CD4-positive, alpha-beta T cell treated with Interleukin-6 for 4 hours (primary cell): ENCODE measurements around the gene COL4A2.

ENCODE experiments used
- DNase-seq: peaks from one replicate; pipeline ENCODE4 v3.0.0-alpha.2; 2020; ENCODE audit warnings: mixed read lengths

COL4A2 gene

GRCh38 chr13:110306960-110307766, at the start of gene COL4A2, which contains the start of gene COL4A1:
COL4A2 (plus strand) TSS chr13:110307284; CDS start chr13:110307904, 620 bp downstream.
COL4A1 (minus strand) TSS chr13:110307157; CDS start chr13:110307027, 130 bp downstream.
- DNase-seq: no peak

DNA sequence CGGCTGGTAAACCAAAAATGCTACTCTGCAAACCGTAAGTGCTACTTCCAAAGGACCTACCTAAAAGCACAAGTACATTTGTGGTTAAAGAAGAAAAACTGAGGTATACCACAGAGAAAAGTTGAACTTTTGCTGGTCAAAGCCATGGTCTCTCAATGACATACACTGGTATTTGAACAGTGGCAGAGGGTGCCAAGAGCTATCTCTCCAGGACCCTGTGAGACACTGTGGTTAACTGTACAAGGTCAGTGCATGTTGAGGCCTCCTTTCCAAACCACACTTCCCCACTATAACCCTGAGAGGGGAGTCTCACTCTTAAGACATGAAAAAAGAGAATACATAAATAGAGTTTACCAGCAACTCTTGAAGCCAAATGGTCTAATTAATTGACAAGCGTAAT, 49.7 kb upstream of the COL4A2 start:
- DNase-seq: no peak

GRCh38 chr13:110258876-110259631, 48.0 kb upstream of the COL4A2 start:
- DNase-seq: no peak

DNA sequence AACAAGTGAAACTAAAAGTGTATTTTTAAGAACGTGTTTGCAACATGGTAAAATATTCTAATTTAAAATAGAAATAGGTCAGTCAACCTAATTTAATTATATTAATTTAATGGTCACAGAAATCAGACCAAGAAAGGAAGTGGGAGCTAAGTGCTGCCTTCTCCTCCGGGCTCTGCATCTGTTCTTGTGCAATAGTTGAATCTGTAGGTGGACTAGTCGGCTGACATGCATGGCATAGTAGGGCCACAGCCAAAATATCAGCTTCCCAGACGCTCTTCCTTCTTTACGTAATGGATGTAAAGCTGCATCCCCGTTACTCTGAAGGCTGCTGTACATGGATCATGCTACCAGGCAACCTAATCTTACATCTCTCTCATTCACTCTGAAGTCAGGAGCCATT, 47.4 kb upstream of the COL4A2 start:
- no peak for DNase-seq

DNA sequence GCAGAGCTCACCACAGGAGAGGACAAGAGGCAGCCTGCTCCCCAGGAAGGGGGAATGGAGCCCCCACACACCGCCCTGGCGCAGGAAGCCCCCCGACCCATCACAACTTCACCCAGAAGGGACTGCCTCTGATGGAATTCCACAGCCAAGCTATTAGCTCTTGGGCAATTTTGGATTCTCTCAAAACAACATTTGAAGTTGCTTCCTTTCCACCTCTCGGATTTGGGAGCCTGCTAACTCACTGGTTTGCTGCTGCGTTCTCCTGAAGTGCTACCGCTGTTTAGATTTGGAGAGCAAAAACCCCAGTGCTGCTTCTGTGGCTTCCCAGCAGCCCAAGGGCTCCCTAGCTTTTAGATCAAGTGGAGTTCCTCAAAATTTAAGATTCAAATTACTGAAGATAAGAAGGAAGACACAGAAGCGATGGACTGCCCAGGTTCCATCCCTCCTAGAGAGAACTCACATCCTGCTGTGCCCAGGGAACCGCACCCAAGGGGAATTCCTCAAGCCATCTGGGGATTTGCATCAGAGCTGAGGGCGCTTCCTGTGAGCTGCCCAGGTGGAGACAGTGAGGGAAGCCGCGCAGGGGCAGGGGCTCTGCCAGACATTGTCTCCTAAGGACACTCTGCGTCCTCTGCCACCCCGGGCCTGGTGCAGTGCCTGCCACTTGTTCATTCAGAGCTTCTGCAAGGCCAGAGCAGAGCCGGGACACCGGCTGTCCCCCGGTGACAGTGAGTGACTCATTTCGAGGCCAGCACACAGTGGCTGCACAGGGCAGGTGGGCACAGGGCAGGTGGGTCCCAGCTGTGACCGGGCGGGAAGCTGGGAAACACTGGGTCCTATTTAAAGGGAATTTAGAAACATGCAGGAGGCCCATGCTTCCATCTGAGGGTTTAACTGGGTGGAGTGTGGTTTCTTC, 45.7 kb upstream of the COL4A2 start:
- no peak for DNase-seq

DNA sequence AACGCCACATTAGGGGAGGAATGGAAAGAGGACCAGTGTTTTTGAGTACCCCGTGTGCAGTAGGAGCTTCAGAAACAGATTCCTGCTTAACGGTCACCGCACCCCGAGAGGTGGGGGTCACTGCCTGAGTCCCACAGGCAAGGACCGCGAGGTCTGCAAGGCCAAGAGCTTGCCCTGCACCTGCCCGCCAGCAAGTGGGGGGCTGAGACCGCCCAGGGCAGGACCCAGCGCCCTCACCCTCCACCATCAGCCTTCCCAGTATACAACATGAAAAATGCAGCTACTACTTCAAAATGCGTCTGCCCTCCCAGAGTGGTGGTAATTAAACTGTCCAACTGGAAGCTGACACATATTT, 45.0 kb upstream of the COL4A2 start:
- DNase-seq: no peak

DNA sequence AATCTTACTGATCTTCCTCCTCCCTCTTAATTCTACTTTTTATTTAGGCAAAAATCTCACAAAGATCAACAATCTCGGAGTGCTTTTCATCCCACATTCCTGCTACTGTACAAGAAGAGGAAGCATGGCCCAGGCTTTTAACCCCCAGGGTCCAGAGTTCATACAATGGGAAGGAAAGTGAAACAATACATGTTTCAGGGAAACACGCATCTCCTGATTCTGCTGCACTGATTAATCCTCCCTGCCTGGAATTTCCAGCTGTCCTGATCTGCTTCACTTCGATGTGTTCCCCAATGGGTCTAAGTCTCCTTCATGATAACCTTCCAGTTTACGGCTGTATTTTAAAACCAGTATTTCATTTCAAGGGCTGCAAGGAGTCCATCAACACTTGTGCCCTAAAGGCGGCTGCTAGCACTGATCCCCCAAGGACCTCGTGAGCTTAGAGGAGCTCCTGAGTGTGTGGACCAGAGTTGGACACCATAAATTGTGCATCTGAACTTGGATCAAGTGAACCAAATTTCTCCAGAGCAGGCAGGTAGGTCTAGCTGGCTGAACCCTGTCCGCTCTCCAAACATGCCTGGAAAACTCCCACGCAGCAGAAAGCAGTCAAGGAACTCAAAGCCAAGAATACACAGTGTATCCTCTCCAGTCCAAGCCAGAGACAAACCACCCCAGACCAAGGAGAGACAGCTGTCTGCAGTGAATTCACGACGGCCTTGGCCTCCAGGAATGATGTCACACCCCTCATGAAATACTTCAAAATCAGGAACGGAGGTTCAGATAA, 44.4 kb upstream of the COL4A2 start:
- no peak for DNase-seq

- DNase-seq: no peak
These were observed 43.7 kb upstream of the COL4A2 start for GRCh38 chr13:110263404-110263803.

DNA sequence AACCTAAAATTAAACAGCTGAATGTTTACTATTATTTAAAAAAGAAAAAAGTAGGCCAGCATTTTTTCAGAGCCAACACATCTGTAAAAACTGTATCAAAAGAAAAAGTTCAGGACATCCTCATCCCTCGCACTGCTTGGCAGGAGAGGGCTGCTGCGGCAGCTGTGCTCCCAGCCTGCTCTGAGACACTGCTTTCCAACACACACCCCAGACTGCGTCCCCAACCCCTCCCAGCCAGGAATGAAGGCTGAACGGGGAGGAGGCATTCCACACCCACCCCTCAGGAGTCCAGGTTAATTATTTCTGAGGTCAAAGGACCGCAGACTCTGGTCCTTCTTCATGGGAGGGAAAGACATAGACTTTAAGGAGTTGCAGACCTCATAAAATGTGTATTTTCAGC, 43.2 kb upstream of the COL4A2 start:
- DNase-seq: no peak

GRCh38 chr13:110264685-110265275, 42.3 kb upstream of the COL4A2 start:
- DNase-seq: no peak

DNA sequence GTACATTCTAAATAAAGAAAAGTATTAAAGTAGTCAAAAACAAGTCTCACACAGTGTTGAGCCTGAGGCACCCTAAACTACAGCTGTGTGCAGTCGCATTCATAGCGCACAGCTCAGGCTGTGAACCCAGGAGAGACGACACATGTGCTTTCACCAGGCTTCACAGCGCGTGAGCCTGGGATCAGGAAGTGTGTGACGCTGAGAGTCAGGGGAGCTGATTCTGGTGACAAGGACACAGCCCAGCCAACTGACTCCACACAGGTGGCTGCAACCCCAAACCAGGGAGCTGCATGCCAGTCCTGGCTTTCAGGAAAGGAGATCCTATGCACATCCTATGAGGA, 41.8 kb upstream of the COL4A2 start:
- DNase-seq: no peak

DNA sequence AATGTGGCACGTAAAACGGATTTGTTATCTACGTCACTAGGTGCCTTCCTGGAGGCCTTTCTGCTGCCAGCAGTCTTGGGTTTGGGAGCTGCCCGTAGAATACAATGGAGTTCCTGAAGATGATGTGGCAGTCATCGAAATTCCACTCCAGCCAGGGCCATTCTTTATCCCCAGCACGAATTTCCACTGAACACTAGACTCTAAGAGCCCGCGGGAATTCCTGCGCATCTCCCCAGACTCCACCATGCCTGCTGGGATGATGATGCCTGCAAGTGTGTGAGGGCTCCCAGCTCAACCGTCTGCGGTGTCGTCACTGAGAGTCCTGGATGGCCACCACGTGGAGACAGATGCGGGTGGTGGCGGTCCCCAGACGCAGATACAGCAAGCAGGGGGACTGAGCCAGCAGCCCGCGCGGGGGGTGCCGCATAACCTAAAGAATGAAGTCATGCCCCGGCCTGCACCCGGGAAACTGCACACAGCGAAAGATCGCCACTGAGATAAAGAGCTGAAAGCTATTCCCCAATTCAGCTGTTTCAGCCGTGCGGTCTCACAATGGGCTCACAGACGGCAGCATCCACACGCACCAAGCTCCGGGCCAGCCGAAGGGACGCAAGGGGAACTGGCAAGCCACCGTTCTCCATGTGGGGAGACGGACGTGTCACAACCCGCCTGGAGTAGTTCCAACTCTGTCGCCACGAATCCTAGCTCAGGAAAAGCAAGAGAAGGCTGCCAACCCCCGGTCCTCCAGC, 41.2 kb upstream of the COL4A2 start:
- DNase-seq: no peak

DNA sequence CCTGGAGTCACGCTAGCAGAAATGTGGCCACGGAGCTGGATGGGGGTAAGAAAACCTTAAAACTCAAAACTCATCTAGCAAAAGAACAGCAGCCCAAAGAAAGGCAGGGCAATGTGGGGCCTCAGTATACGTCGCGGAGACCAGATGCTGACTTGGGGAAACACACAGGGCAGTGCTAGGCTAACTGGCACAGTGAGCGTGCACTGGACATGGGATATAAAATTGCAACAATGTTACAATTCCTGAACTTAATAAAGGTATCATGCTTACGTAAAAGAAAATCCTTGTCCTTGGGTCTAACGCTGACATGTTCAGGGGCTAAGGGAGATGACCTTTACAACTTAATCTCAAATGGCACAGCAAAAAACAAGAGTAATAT, 40.7 kb upstream of the COL4A2 start:
- DNase-seq: no peak

DNA sequence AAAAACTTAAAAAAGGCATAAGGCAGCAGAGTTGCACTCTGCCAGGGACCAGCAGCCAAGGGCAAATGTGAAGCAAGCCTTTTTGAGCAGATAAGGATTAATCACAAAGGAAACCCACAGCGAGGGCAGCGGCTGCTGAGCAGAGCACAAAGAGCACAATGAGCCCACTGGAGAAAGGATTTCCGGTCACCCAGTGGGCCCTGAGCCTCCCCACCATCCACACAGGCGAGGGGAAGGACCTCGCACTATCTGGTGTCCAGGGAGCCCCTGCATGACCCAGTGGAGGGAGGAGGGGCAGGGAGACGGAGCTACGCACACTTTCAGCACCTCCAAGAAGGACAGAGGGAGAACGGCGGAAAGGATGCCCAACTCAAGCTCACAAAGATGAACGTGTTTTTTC, 40.1 kb upstream of the COL4A2 start:
- no peak for DNase-seq

DNA sequence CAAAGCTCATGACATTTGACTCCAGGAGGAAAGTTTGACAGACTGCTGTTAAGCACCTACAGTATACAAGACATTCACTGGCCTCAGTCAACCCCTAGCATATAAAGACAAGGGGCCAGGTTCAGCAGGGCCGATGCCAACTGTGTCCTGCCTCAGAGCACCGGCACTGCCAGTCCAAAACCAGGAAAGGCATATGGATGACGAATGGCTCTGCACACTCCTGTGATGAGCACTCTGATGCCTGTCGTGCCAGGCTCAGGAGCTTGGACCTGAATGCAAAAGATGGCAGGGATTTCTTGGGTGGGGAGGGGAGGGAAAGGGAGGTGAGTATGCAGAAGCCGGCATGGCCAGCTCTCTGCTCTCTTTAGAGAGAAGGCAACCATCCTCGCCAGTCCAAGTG, 39.0 kb upstream of the COL4A2 start:
- DNase-seq: no peak

DNA sequence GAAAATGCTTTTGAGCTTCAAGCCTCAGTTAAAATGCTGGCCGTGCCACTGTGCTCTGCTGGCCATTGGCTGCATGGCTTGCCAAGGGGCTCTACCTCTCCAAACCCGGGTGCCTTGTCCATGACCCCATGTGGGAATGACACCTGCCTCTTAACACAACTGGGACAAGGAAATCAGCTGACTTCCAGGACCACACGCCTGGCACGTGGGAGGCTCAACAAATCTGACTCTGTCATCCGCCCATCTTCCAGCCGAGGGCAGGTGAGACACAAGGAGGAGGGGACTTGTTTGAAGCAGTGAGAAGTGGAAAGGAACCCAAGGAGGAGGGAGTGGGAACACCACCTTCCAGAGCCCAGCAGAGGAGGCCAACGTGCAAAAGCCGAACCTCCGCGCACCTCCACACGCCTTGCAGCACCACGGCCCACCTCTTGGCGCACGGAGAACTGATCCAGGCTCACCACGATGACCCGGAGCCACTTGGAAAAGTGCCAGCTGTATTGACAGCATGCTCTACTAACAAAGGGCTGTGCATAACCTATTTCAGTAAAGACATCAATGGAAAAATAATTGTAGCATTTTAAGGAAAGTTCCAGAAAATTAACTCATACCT, 38.4 kb upstream of the COL4A2 start:
- no peak for DNase-seq

DNA sequence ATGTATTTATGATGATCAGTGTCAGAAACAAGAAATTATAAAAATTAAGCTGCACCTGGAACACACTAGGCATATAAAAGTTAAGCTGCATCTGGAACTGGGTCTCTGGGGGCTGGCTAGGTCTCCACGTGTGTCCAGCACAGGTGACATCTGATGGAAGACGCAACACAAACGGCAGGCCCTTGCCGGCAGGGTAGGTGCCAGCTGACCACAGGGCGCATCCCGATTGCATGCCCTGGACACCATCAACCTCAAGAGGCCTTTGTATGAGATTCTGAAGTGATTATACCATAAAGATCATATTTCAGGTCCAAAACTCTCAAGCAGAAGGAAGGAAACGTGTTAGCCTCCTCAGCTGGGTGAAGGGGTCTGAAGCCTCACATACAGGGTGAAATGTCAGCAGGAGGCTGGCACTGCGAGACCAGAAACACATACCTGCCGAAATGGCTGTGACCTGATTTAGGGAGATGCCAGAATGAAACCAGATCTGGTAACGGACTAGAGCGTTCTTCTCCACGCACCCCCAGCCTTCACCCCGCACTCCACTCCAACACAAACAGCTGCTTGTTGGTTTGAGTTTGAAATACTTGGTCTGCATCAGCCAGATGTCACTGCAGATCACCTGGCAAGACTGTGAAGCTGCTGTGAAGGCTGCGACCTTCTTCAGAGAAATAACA, 37.4 kb upstream of the COL4A2 start:
- no peak for DNase-seq

DNA sequence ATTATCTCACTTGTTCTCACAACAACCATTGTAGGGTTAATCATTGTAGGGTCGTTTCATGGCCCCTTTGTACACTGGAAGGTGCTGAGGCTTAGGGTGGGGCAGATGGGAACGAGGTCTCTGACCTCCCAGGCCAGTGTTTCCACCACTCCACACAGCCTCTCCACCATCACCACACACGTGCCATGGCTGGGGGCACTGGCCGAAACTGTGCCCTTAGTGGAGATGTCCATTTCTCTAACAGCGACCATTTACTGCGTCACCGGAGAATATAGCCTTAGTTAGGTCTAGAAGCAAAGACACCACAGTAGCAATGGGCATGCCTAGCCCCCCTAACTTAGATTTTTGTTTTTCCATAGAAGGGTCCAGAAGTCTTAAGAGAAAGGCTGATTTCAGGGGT, 36.6 kb upstream of the COL4A2 start:
- no peak for DNase-seq

- no peak for DNase-seq
These were observed 35.8 kb upstream of the COL4A2 start for GRCh38 chr13:110271313-110271712.

- no peak for DNase-seq
These were observed 34.9 kb upstream of the COL4A2 start for GRCh38 chr13:110272227-110272626.
